ENCODE measurements around the gene SEC24C.

Gene SEC24C

DNA sequence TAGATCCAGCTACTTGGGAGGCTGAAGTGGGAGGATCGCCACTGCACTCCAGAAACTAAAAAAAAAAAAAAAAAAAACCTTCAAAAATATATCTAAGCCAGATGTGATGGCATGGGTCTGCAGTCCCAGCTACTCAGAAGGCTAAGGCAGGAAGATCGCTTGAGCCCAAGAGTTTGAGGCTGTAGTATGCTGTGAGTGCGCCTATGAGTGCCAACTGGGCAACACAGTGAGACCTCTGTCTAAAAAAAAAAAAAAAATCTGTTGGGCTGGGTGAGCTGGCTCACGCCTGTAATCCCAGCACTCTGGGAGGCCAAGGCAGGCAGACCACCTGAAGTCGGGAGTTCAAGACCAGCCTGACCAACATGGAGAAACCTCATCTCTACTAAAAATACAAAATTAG lies 34.8 kb downstream of the SEC24C start:
- H3K27me3 ChIP-seq (ENCODE audit: low read depth, low read length), result no peaks in the 10 kb centered on the region
- H4K20me1 ChIP-seq (ENCODE audit: insufficient read depth, low read length), result 0 out of 2 replicates have a peak, but pooled peaks cover 7% of the 10 kb centered on the region
- H3K9ac ChIP-seq (ENCODE audit: low read length), result no peak overlapping the region
- H3K36me3 ChIP-seq (replicated peaks; ENCODE audit: low read depth, low read length), result peaks cover 19% of the 10 kb centered on the region
- H2AFZ ChIP-seq (ENCODE audit: low read depth, low read length), result no peak overlapping the region
- no peak overlapping the region for H3K4me3 ChIP-seq (ENCODE audit: low read length)
- H3K9me3 ChIP-seq (ENCODE audit: insufficient read depth, low read length), result no peaks in the 10 kb centered on the region
- peaks cover 75% of the 10 kb centered on the region for H3K79me2 ChIP-seq (ENCODE audit: low read length)
- peaks cover 30% of the 10 kb centered on the region for H3K4me1 ChIP-seq (ENCODE audit: low read length)
- TF ChIP-seq EZH2phosphoT487 (IDR thresholded peaks at IDR 0.05; ENCODE audit: low read depth) (no peak), CTCF (IDR thresholded peaks at IDR 0.05; ENCODE audit: low read depth, low read length) (no peak)
- no peak overlapping the region for H3K4me2 ChIP-seq (ENCODE audit: low read length)
- H3K27ac ChIP-seq (ENCODE audit: low read length), result no peak overlapping the region

DNA sequence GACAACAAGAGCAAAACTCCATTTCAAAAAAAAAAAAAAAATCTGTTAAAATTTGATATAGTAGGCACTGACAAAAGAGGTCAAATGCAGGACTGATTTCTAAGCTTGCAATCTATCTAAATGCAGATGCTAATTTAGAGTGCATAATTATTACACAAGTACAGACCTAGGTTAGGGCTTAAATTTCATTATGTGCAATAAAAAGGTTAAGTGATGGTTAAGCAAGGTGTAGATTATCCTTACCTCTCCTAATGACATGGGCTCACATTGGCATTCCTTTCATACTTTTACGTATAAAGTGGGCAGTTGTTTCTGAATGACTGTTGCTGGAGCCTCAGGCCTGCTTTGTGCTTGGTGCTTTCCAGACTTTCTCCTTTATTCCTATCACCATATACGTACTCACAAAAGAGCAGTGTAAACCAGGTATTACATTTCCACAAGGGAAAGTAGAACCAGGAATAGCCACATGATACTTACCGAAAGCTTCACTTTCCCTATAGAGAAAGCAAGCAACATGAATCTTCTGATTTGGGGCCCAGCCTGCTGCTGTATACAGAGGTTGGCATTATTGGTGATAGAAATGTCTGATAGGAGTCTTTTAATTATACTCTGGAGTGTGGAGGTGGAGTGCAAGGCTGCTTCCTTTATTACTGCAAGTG lies 35.5 kb downstream of the SEC24C start:
- H3K79me2 ChIP-seq (ENCODE audit: low read length), result peaks cover 75% of the 10 kb centered on the region
- peaks cover 18% of the 10 kb centered on the region for H3K36me3 ChIP-seq (replicated peaks; ENCODE audit: low read depth, low read length)
- H4K20me1 ChIP-seq (ENCODE audit: insufficient read depth, low read length), result 0 out of 2 replicates have a peak, but pooled peaks cover 7% of the 10 kb centered on the region
- H3K4me1 ChIP-seq (ENCODE audit: low read length), result peaks cover 29% of the 10 kb centered on the region
- H2AFZ ChIP-seq (ENCODE audit: low read depth, low read length), result no peak overlapping the region
- no peaks in the 10 kb centered on the region for H3K27me3 ChIP-seq (ENCODE audit: low read depth, low read length)
- H3K27ac ChIP-seq (ENCODE audit: low read length), result no peak overlapping the region
- no peak overlapping the region for H3K4me3 ChIP-seq (ENCODE audit: low read length)
- H3K4me2 ChIP-seq (ENCODE audit: low read length), result no peak overlapping the region
- TF ChIP-seq CTCF (IDR thresholded peaks at IDR 0.05; ENCODE audit: low read depth, low read length) (no peak), EZH2phosphoT487 (IDR thresholded peaks at IDR 0.05; ENCODE audit: low read depth) (no peak)
- H3K9ac ChIP-seq (ENCODE audit: low read length), result no peak overlapping the region
- no peaks in the 10 kb centered on the region for H3K9me3 ChIP-seq (ENCODE audit: insufficient read depth, low read length)

DNA sequence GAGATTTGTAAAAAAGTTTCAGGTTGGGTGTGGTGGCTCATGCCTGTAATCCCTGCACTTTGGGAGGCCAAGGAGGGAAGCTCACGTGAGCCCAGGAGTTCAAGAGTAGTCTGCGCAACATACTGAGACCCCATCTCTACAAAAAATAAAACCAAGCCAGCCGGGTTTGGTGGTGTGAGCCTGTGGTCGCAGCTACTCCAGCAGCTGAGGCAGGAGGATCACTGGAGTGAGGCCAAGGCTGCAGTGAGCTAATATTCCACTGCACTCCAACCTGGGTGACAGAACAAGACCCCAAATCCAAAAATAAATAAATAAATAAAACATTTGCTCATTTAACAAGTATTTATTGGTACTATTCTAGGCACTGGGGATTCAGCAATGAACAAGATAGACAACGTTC lies 36.1 kb downstream of the SEC24C start:
- Histone ChIP-seq H3K9me3 (ENCODE audit: insufficient read depth, low read length) (no peaks in the 10 kb centered on the region), H3K27me3 (ENCODE audit: low read depth, low read length) (no peaks in the 10 kb centered on the region), H4K20me1 (ENCODE audit: insufficient read depth, low read length) (0 out of 2 replicates have a peak, but pooled peaks cover 4% of the 10 kb centered on the region), H3K4me2 (ENCODE audit: low read length) (peak overlapping the region; percentile 93), H3K9ac (ENCODE audit: low read length) (no peak overlapping the region), H3K4me3 (ENCODE audit: low read length) (peak overlapping the region; percentile 97; the same call in 1 of the 2 replicates), H3K36me3 (replicated peaks; ENCODE audit: low read depth, low read length) (peaks cover 16% of the 10 kb centered on the region), H3K27ac (ENCODE audit: low read length) (no peak overlapping the region), H3K79me2 (ENCODE audit: low read length) (peaks cover 70% of the 10 kb centered on the region), H2AFZ (ENCODE audit: low read depth, low read length) (no peak overlapping the region), H3K4me1 (ENCODE audit: low read length) (peaks cover 27% of the 10 kb centered on the region)
- TF ChIP-seq CTCF (IDR thresholded peaks at IDR 0.05; ENCODE audit: low read depth, low read length), result no peak

DNA sequence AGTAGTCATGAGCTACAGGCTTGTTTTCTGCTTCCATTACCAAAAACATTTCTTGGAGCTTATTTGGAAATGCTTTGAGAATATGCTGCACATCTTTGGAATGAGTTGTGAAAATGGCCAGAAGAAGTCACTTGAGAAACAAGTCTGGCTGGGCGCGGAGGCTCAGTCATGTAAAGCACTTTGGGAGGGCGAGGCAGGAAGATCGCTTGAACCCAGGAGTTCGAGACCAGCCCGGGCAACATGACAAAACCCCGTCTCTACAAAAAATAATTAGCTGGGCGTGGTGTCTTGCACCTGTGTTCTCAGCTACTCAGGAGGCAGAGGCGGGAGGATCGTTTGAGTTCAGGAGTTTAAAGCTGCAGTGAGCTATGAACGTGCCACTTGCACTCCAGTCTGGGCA lies 36.8 kb downstream of the SEC24C start:
- Histone ChIP-seq H3K9me3 (ENCODE audit: insufficient read depth, low read length) (no peaks in the 10 kb centered on the region), H3K79me2 (ENCODE audit: low read length) (peaks cover 67% of the 10 kb centered on the region), H3K4me3 (ENCODE audit: low read length) (peak overlapping the region; percentile 97), H3K36me3 (replicated peaks; ENCODE audit: low read depth, low read length) (peaks cover 9% of the 10 kb centered on the region), H4K20me1 (ENCODE audit: insufficient read depth, low read length) (no peaks in the 10 kb centered on the region), H3K27ac (ENCODE audit: low read length) (no peak overlapping the region), H3K4me2 (ENCODE audit: low read length) (peak overlapping the region; percentile 93), H3K4me1 (ENCODE audit: low read length) (peaks cover 25% of the 10 kb centered on the region), H3K27me3 (ENCODE audit: low read depth, low read length) (no peaks in the 10 kb centered on the region), H2AFZ (ENCODE audit: low read depth, low read length) (no peak overlapping the region), H3K9ac (ENCODE audit: low read length) (peak overlapping the region; percentile 73)
- TF ChIP-seq EZH2phosphoT487 (IDR thresholded peaks at IDR 0.05; ENCODE audit: low read depth) (no peak), CTCF (IDR thresholded peaks at IDR 0.05; ENCODE audit: low read depth, low read length) (no peak)
